HFFc6 (cell line): ENCODE data around the gene FZD10. TPM values are rescaled to one million over a fixed set of nuclear protein-coding genes. Genes with fewer than 3 reads are reported as not detected.

ENCODE experiments used
- DNase-seq: peaks from one replicate; pipeline ENCODE4 v3.0.0-alpha.2; 2018
- H3K27ac Mint-ChIP-seq: 2 replicates; pipeline ENCODE4 v1.8.0; 2020; ENCODE audit warnings: mild to moderate bottlenecking, mixed read lengths
- H3K27me3 Mint-ChIP-seq: 2 replicates; pipeline ENCODE4 v1.8.0; 2021; ENCODE audit warnings: mild to moderate bottlenecking, moderate library complexity, mixed read lengths; ENCODE audit not compliant: insufficient read depth
- H3K36me3 Mint-ChIP-seq: 2 replicates; pipeline ENCODE4 v1.8.0; 2021; ENCODE audit warnings: low read depth, mixed read lengths
- H3K4me1 Mint-ChIP-seq: 2 replicates; pipeline ENCODE4 v1.8.0; 2020; ENCODE audit warnings: low read depth, mixed read lengths
- H3K4me3 Mint-ChIP-seq: 2 replicates; pipeline ENCODE4 v1.8.0; 2020; ENCODE audit warnings: mild to moderate bottlenecking, moderate library complexity, mixed read lengths
- H3K9me3 Mint-ChIP-seq: 2 replicates; pipeline ENCODE4 v1.8.0; 2020; ENCODE audit warnings: mild to moderate bottlenecking, mixed read lengths
- total RNA-seq, 6 experiments: library from RNA; stranded (reverse); fragmentation: NEBNext Ultra II Directional; extraction: Animal tissue kit (Norgen Biotek cat#: 25700); gene quantifications; 2 replicates in 1 of 6; 3 replicates in 5 of 6; pipeline ENCODE4 v1.2.3, GENCODE V29; 2021
- TF ChIP-seq, protein P1 (sequence below): fragments of 200-600 bp; sonication (generic); IDR thresholded peaks from 2 replicates; pipeline ENCODE4 v1.5.0; 2021; ENCODE audit warnings: antibody characterized with exemption, mild to moderate bottlenecking

The FZD10 gene
- total RNA-seq, 6 experiments from 2014 or later: not detected

- H3K27ac Mint-ChIP-seq: no peak overlapping the region
- H3K9me3 Mint-ChIP-seq: peaks cover 50% of the 10 kb centered on the region
- H3K4me3 Mint-ChIP-seq: no peak overlapping the region
- TF ChIP-seq, protein P1, sequence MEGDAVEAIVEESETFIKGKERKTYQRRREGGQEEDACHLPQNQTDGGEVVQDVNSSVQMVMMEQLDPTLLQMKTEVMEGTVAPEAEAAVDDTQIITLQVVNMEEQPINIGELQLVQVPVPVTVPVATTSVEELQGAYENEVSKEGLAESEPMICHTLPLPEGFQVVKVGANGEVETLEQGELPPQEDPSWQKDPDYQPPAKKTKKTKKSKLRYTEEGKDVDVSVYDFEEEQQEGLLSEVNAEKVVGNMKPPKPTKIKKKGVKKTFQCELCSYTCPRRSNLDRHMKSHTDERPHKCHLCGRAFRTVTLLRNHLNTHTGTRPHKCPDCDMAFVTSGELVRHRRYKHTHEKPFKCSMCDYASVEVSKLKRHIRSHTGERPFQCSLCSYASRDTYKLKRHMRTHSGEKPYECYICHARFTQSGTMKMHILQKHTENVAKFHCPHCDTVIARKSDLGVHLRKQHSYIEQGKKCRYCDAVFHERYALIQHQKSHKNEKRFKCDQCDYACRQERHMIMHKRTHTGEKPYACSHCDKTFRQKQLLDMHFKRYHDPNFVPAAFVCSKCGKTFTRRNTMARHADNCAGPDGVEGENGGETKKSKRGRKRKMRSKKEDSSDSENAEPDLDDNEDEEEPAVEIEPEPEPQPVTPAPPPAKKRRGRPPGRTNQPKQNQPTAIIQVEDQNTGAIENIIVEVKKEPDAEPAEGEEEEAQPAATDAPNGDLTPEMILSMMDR: no peak
- H3K4me1 Mint-ChIP-seq: no peaks in the 10 kb centered on the region
- H3K36me3 Mint-ChIP-seq: no peaks in the 10 kb centered on the region; the same call in 1 of the 2 replicates
- no peak for DNase-seq
- no peaks in the 10 kb centered on the region; the same call in 1 of the 2 replicates for H3K27me3 Mint-ChIP-seq
These were observed 18.0 kb upstream of the FZD10 start for GRCh38 chr12:130144256-130144655.

DNA sequence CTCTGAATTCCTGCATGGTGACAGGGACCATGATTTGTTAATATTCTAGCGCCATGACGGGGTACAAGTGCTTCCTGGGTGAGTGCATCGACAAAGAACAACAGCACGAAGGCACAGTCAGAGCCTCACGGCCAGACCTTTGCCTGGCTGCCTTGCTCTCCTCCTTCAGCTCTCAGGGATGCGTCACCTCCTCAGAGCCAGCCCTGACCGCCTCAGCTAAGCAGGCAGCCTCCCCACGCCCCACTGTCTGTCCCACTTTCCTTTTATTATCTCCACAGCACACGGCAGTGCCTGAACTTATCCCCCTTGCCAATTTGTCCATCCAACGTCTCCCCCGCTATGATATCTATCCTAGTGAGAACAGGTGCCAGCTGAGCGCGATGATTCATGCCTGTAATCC, 16.5 kb upstream of the FZD10 start:
- TF ChIP-seq, protein P1: no peak
- no peaks in the 10 kb centered on the region; the same call in 1 of the 2 replicates for H3K27me3 Mint-ChIP-seq
- no peak overlapping the region for H3K4me3 Mint-ChIP-seq
- H3K36me3 Mint-ChIP-seq: no peaks in the 10 kb centered on the region; the same call in 1 of the 2 replicates
- DNase-seq: no peak
- no peak overlapping the region for H3K27ac Mint-ChIP-seq
- peaks cover 59% of the 10 kb centered on the region for H3K9me3 Mint-ChIP-seq
- no peaks in the 10 kb centered on the region for H3K4me1 Mint-ChIP-seq

DNA sequence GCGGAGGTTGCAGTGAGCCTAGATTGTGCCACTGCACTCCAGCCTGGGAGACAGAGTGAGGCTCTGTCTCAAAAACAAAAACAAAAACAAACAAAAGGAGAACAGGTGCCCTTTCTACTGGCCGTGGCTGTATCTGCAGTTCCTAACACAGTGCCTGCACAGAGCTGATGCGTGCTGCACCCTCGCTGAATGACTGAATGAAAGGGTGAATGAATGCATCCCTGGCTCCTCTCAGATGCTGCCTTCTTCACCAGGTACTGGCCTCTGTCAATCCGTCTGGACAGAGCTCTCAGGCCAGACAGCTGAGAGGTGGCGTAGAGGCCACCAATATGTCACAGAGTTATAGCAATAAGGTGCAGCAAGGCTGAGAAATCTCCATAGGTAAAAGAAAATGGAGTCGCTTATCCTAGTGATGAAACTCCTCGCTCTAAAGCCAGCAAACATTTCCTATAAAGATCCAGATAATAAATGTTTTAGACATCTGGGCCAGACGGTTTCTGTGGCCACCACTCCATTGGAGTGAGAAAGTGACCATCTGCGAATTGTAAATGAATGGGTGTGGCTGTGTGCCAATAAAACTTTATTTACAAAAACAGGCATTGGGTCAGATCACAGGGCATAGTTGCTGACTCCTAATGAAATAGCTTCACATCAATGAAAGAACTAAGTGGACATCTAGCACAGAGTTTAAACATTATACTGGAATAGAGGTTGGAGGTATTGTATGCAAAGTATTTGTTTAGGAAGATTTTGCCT, 15.9 kb upstream of the FZD10 start:
- H3K36me3 Mint-ChIP-seq: no peaks in the 10 kb centered on the region; the same call in 1 of the 2 replicates
- H3K27me3 Mint-ChIP-seq: no peaks in the 10 kb centered on the region; the same call in 1 of the 2 replicates
- H3K4me1 Mint-ChIP-seq: no peaks in the 10 kb centered on the region
- DNase-seq: no peak
- TF ChIP-seq, protein P1: no peak
- no peak overlapping the region for H3K27ac Mint-ChIP-seq
- H3K4me3 Mint-ChIP-seq: no peak overlapping the region
- peaks cover 63% of the 10 kb centered on the region for H3K9me3 Mint-ChIP-seq

DNA sequence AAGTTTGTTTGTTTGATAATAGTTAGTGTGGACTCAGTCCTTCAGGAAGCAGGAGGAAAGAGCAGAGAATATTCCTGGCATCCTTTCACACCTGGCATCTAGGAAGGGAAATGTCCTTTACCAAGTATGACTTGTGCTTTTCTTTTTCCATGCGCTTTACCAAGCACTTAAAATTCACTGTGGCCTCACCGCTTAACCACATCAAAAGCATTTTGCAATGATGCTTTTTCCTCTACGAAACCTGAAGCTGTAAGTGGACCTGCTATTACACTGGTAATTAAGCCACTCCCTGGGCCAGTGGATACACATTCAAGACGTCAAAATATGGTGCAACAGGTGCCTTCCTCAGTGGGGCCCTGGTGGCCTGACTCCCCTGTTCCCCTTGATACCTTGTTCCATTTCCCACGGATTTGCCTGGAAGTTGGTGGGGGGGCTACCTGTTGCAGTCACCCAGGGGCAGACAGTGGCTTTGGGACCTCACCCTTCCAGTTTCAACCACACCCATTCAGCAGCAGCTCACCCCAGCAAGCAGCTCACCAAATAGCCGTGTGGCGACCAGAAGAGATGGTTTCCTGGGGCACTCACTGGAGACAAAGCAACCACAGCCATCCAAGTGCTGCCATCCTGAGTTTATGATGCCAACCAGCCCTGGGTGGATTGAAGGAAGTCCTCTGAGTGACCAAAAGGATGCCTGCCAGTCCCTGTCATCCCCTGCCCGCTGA, 14.2 kb upstream of the FZD10 start:
- TF ChIP-seq, protein P1: no peak
- Mint-ChIP-seq H3K27ac (no peak overlapping the region), H3K27me3 (no peaks in the 10 kb centered on the region; the same call in 1 of the 2 replicates), H3K9me3 (peaks cover 61% of the 10 kb centered on the region), H3K4me3 (no peak overlapping the region), H3K4me1 (no peaks in the 10 kb centered on the region), H3K36me3 (no peaks in the 10 kb centered on the region; the same call in 1 of the 2 replicates)
- no peak for DNase-seq

GRCh38 chr12:130151846-130152245, 10.4 kb upstream of the FZD10 start:
- no peak for DNase-seq
- no peaks in the 10 kb centered on the region for H3K4me1 Mint-ChIP-seq
- TF ChIP-seq, protein P1: no peak
- H3K9me3 Mint-ChIP-seq: peaks cover 46% of the 10 kb centered on the region
- no peak overlapping the region for H3K4me3 Mint-ChIP-seq
- H3K27me3 Mint-ChIP-seq: no peaks in the 10 kb centered on the region
- no peaks in the 10 kb centered on the region; the same call in 1 of the 2 replicates for H3K36me3 Mint-ChIP-seq
- no peak overlapping the region for H3K27ac Mint-ChIP-seq
